IMR-90 (cell line): Measurements from ENCODE around the gene MSS51.

Experiments used
- BHLHE40 ChIP-seq: fragments of 150-350 bp; IDR thresholded peaks from 2 replicates; pipeline ENCODE4 v1.6.1; 2016; ENCODE audit warnings: mild to moderate bottlenecking, low read depth, low read length
- CHD1 ChIP-seq: IDR thresholded peaks from 2 replicates; pipeline ENCODE4 v1.6.1; 2012; ENCODE audit warnings: low read depth, low read length, improper control_type of control experiment
- POLR2A ChIP-seq: IDR thresholded peaks from 2 replicates; pipeline ENCODE4 v1.6.1; 2012; ENCODE audit warnings: mild to moderate bottlenecking, low read depth, low read length
- RAD21 ChIP-seq: IDR thresholded peaks from 2 replicates; pipeline ENCODE4 v1.6.1; 2012; ENCODE audit warnings: low read length, improper control_type of control experiment
- RFX5 ChIP-seq: IDR thresholded peaks from 2 replicates; pipeline ENCODE4 v1.8.0; 2012; ENCODE audit warnings: low read depth, mild to moderate bottlenecking, low read length, moderate library complexity
- SMC3 ChIP-seq: fragments of 150-350 bp; IDR thresholded peaks from 2 replicates; pipeline ENCODE4 v1.6.1; 2016; ENCODE audit warnings: low read depth, mild to moderate bottlenecking, antibody characterized with exemption, low read length, moderate library complexity
- TF ChIP-seq, protein P1 (sequence below): conservative IDR thresholded peaks from 2 replicates; pipeline ENCODE4 v1.5.1; 2012; ENCODE audit warnings: mild to moderate bottlenecking, low read depth, low read length, improper control_type of control experiment
- TF ChIP-seq, protein P2 (sequence below): fragments of 150-350 bp; IDR thresholded peaks from 2 replicates; pipeline ENCODE4 v1.6.1; 2016; ENCODE audit warnings: low read depth, mild to moderate bottlenecking, low read length, moderate library complexity, borderline replicate concordance
- TF ChIP-seq, protein P3 (sequence below): fragments of 150-350 bp; IDR thresholded peaks from 2 replicates; pipeline ENCODE4 v1.6.1; 2017; ENCODE audit warnings: mild to moderate bottlenecking, antibody characterized with exemption, low read length, low read depth

DNA sequence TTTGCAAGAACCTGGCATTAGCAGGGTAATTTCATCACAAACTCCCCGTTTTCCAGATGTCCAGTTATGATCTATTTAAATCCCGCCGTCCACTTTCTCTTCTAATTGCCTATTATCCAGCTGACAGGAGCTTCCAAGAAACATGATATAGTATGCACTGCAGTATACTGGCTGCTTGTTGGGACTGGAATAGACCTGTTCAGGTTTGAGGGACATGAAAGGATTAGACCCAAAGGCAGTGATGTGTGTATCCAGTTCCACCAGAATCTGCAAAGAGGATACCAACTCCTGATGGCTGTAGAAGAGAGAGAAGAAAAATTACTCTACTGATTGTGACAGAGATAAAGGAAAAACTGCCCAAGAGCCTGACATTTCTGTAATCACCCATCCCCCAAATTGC is 8.9 kb downstream of the MSS51 start:
- TF ChIP-seq, protein P1, sequence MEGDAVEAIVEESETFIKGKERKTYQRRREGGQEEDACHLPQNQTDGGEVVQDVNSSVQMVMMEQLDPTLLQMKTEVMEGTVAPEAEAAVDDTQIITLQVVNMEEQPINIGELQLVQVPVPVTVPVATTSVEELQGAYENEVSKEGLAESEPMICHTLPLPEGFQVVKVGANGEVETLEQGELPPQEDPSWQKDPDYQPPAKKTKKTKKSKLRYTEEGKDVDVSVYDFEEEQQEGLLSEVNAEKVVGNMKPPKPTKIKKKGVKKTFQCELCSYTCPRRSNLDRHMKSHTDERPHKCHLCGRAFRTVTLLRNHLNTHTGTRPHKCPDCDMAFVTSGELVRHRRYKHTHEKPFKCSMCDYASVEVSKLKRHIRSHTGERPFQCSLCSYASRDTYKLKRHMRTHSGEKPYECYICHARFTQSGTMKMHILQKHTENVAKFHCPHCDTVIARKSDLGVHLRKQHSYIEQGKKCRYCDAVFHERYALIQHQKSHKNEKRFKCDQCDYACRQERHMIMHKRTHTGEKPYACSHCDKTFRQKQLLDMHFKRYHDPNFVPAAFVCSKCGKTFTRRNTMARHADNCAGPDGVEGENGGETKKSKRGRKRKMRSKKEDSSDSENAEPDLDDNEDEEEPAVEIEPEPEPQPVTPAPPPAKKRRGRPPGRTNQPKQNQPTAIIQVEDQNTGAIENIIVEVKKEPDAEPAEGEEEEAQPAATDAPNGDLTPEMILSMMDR, result no peak
- TF ChIP-seq CHD1 (no peak), RAD21 (no peak), RFX5 (no peak), POLR2A (no peak), SMC3 (no peak), BHLHE40 (no peak)
- TF ChIP-seq, protein P2, sequence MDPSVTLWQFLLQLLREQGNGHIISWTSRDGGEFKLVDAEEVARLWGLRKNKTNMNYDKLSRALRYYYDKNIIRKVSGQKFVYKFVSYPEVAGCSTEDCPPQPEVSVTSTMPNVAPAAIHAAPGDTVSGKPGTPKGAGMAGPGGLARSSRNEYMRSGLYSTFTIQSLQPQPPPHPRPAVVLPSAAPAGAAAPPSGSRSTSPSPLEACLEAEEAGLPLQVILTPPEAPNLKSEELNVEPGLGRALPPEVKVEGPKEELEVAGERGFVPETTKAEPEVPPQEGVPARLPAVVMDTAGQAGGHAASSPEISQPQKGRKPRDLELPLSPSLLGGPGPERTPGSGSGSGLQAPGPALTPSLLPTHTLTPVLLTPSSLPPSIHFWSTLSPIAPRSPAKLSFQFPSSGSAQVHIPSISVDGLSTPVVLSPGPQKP, result no peak
- TF ChIP-seq, protein P3, sequence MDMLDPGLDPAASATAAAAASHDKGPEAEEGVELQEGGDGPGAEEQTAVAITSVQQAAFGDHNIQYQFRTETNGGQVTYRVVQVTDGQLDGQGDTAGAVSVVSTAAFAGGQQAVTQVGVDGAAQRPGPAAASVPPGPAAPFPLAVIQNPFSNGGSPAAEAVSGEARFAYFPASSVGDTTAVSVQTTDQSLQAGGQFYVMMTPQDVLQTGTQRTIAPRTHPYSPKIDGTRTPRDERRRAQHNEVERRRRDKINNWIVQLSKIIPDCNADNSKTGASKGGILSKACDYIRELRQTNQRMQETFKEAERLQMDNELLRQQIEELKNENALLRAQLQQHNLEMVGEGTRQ, result no peak
